Peyer's patch (tissue), 4 donors: Measurements from ENCODE around the gene KCNB1.

Experiments used
- CTCF ChIP-seq, 6 experiments: fragments of 450-650 bp in 4 of 6; fragments of 200-600 bp in 2 of 6; sonication (generic) in 1 of 6; IDR thresholded peaks; one replicate each; pipeline ENCODE4 v1.5.1; 2017 to 2019; ENCODE audit warnings: antibody characterized with exemption in 6 of 6, mild to moderate bottlenecking in 3 of 6, moderate library complexity in 1 of 6
- POLR2A ChIP-seq, 2 donors: fragments of 450-650 bp; IDR thresholded peaks; one replicate each; pipeline ENCODE4 v1.5.1; 2017; ENCODE audit warnings: antibody characterized with exemption in 2 of 2, mild to moderate bottlenecking in 2 of 2, moderate library complexity in 2 of 2

GRCh38 chr20:49526568-49526967, 44.1 kb upstream of the KCNB1 start:
- no peak for TF ChIP-seq CTCF (IDR thresholded peaks at IDR 0.05)
- TF ChIP-seq POLR2A (IDR thresholded peaks at IDR 0.05): no peak
